HFF-Myc (cell line): Measurements from ENCODE around the gene CCDC83.
"Not testable (repeated sequence)": the region's sequence is repeated elsewhere in the genome, so short reads cannot be mapped to it uniquely, and the experiment has no call there.

Source experiments
- DNase-seq: peaks from one replicate; pipeline ENCODE4 v3.0.0-alpha.2; 2011; ENCODE audit warnings: low read depth; ENCODE audit errors: extremely low read depth
- H3K4me3 ChIP-seq: replicated peaks from 2 replicates; pipeline ENCODE4 v1.5.1; 2011; ENCODE audit warnings: low read depth, mild to moderate bottlenecking, control low read depth, low read length
- TF ChIP-seq, protein P1 (sequence below): IDR thresholded peaks from 2 replicates; pipeline ENCODE4 v1.5.1; 2012; ENCODE audit warnings: mild to moderate bottlenecking, low read depth, low read length, control low read depth; ENCODE audit errors: missing control alignments

The CCDC83 gene

DNA sequence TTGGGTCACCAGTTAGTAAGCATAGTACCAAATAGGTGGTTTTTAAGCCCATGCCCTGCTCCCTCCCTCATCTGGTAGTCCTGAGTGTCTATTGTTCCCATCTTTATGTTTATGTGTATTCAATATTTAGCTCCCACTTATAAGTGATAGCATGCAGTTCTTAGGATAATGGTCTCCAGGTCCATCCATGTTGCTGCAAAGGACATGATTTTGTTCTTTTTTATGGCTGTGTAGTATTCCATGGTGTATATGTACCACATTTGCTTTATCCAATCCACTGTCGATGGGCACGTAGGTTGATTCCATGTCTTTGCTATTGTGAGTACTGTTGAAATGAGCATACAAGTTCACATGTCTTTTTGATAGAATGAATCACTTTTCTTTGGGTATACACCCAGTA lies 26.0 kb upstream of the CCDC83 start:
- no peak overlapping the region for H3K4me3 ChIP-seq
- TF ChIP-seq, protein P1, sequence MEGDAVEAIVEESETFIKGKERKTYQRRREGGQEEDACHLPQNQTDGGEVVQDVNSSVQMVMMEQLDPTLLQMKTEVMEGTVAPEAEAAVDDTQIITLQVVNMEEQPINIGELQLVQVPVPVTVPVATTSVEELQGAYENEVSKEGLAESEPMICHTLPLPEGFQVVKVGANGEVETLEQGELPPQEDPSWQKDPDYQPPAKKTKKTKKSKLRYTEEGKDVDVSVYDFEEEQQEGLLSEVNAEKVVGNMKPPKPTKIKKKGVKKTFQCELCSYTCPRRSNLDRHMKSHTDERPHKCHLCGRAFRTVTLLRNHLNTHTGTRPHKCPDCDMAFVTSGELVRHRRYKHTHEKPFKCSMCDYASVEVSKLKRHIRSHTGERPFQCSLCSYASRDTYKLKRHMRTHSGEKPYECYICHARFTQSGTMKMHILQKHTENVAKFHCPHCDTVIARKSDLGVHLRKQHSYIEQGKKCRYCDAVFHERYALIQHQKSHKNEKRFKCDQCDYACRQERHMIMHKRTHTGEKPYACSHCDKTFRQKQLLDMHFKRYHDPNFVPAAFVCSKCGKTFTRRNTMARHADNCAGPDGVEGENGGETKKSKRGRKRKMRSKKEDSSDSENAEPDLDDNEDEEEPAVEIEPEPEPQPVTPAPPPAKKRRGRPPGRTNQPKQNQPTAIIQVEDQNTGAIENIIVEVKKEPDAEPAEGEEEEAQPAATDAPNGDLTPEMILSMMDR = no peak
- no peak for DNase-seq

GRCh38 chr11:85831050-85831449 lies 24.1 kb upstream of the CCDC83 start:
- TF ChIP-seq, protein P1 = no peak
- no peak for DNase-seq
- no peak overlapping the region for H3K4me3 ChIP-seq

- no peak for DNase-seq
- TF ChIP-seq, protein P1 = no peak
- H3K4me3 ChIP-seq = no peak overlapping the region
These were observed 19.9 kb upstream of the CCDC83 start for GRCh38 chr11:85835263-85835662.

DNA sequence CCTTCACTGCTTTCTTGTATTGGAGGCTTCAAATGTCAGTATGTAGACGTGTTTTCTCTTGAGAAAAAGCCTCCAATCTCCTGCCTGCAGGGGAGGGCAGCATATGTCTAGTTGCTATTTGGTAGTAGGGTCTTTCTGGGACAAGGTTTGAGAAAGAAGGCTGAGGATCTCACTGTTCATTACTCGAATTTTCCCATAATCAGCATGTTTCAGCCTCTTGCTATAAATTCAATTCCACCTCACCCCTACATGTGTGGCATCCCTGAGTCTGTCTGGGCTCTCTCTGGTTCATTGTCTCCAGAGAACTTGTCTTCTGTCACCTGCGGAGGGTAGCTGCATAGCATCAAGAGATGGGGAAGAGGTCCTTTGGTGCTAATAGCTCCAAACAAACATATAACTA lies 19.5 kb upstream of the CCDC83 start:
- DNase-seq = no peak

DNA sequence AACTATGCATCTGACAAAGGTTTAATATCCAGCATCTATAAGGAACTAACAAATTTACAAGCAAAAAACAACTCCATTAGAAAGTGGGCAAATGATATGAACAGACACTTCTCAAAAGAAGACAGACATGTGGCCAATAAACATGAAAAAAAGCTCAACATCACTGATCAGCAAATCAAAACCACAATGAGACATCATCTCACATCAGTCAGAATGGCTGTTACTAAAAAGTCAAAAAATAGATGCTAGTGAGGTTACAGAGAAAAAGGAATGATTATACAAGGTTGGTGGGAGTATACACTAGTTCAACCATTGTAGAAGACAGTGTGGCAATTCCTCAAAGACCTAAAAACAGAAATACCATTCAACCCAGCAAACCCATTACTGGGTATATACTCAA lies 14.3 kb upstream of the CCDC83 start:
- not testable (repeated sequence) for H3K4me3 ChIP-seq

More for the DNA sequence above, 19.5 kb upstream of the CCDC83 start:
- TF ChIP-seq, protein P1 = no peak
- H3K4me3 ChIP-seq = no peak overlapping the region

GRCh38 chr11:85843929-85844328 lies 11.3 kb upstream of the CCDC83 start:
- DNase-seq = no peak
- TF ChIP-seq, protein P1 = no peak
- no peak overlapping the region for H3K4me3 ChIP-seq

More for the DNA sequence above, 14.3 kb upstream of the CCDC83 start:
- DNase-seq = not testable (repeated sequence)

DNA sequence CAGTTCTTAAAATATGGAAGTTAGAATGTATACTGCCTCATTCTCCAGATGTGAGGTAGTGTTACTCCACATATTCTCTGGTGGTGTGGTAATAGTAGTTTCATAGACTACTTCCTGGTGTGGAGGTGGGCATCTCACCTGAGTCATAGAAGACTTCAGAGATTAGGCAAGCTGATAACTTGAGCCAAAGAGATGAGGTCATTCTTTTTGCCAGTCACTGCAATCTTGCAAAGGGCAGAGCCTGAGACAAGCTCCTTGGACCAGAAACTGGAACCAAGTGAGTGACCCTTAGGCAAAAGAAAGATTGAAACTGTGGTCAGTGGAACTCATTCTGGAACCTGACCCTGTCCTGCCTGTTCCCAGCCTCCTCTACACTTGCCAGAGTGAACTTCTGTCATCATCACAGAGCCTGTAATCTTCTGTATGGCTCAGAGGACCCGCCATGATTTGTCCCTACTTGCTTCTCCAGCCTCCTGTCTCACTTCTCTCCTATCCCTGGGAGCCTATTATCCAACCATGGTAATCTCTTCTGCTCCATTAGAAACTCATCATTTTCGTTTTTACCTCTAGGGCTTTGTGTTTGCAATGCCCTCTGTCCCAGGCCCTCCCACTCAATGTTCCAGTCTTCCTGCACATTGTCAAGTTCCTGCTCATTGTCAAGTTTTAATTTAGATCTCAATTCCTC lies 10.6 kb upstream of the CCDC83 start:
- H3K4me3 ChIP-seq = no peak overlapping the region
- DNase-seq = no peak
- TF ChIP-seq, protein P1 = no peak
